ENCODE results near the gene SMR3A.
A peak's percentile ranks its signal among the peaks of the same experiment; 100 is the strongest.

Gene SMR3A

GRCh38 chr4:70360460-70360859 is at the start of gene SMR3A:
SMR3A (plus strand) TSS chr4:70360760; CDS start chr4:70362116, 1,356 bp downstream.
- DNase-seq = no peak

- DNase-seq = no peak
Measured at GRCh38 chr4:70313736-70314135, 46.8 kb upstream of the SMR3A start.

- DNase-seq = no peak
Measured at GRCh38 chr4:70315928-70316327, 44.6 kb upstream of the SMR3A start.

DNA sequence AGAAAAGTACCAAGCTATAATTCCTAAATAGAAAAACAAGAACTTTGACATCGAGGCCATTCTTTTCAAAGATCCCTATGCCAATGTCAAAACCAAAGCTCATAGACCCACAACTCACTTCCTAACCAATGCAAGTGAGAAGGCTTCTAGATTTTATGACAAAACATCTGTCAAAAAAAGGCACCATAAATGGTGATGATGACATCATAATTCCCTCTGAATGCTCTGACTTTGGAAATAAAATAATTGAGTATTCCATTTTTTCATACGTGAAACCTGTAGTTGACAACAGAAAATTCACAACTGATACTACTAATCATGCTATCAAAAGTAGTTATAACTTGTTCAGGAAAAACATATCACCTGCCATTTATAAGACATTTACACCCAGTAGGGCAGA is 34.5 kb upstream of the SMR3A start:
- DNase-seq = no peak

DNA sequence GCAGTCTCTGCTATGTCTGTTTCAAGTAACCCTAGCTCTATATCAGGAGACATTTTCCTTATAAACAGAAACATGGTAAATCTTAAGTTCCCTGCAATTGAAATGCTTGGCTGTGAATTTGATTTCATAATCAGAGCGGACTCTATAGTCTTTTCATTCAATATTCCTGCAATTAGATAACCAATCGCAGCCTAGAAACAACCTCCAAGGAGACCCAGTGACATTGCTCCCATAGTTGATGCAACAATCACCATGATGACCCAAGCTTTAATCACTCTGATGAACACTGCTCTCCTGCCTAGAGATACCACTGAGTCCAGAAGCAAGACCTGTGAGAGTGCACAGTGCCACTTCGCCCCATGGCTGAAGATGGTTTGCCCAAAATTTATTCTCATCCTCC is 25.9 kb upstream of the SMR3A start, which contains the start of gene CABS1:
TSS of gene CABS1 (plus strand) at position 301 of the 400 bp plus-strand sequence. CDS start at position 360, 59 bp downstream.
- DNase-seq = no peak

- no peak for DNase-seq
Measured at GRCh38 chr4:70336043-70336442, 24.5 kb upstream of the SMR3A start.

- no peak for DNase-seq
Measured at GRCh38 chr4:70337886-70338420, 22.6 kb upstream of the SMR3A start.

DNA sequence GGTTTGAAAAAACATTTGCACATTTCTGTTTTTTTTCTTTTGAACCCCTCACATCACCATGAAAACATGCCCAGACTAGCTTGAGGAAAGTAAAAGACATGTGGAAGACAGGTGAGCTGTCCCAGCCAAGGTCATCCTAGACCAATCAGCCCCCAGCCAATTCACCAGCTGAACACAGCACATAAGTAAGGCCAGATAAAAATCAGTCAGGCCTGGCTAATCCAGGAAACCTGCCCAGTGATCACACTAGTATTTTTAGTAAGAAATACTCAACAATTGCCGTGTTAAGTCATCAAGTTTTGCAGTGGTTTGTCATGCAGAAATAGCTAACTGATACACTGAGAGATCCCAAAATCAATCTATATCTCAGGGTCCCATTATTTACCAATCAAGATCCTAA is 4.4 kb upstream of the SMR3A start:
- no peak for DNase-seq

DNA sequence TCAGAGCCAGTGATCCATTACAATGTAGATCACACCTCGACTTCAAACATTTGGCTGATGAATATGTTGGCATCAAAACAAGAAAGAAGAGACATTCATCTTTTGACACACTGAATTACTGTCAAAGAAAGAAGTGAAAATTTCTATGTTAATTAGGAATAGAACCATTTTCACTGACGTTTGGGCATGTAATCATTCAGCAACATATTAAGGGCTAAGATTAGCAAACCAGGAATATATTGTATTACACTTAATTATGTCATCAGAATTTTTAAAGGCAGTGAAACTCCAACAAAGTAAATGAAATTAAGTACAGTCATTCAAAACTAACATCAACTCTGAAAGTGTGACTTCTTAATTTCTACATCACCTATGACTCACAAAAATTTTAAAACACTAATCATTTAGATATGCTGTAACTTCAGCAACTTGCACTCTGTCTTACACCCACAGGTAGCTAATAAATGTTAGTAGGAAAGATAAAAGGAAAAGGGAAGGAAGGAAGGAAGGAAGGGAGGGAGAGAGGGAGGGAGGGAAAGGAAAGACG is 1.4 kb upstream of the SMR3A start:
- no peak for DNase-seq

GRCh38 chr4:70364002-70364401 is 3.4 kb downstream of the SMR3A start:
- DNase-seq = no peak

- peak; percentile 5 to 43 for DNase-seq
Measured at GRCh38 chr4:70365479-70365878, 4.9 kb downstream of the SMR3A start.

DNA sequence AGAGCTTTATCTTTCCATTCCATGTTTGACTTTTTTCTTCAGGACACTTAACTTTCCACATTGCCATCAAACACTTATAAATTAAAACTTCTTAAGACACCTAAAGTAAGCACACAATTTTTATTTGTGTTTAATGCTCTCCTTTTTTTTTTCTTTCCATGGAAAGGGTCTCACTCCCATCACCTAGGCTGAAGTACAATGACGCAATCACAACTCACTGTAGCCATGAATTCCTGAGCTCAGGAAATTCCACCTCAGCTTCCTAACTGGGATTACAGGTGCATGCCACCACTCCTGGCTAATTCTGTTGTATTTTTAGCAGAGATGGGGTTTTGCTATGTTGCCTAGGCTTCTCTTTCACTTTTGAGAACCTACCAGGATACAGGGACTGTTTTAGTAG is 7.3 kb downstream of the SMR3A start:
- no peak for DNase-seq

DNA sequence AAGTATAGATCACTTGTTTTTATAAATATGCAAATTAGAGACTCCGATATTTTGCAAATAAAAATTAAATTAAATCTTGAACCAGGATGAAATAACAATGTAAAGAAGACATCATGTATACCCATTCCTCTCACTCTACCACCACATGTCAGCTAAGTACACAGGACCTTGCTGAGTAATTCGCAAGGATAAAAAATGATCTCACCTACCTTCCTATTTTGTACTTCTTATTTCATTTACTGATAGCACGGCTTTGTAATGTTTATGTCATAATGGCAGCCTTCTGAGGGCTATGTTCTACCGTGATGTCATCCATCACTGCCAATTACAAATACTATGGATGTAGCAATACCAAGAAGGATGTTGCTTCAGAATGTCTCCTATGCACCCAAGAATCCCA is 11.4 kb downstream of the SMR3A start:
- DNase-seq = no peak

DNA sequence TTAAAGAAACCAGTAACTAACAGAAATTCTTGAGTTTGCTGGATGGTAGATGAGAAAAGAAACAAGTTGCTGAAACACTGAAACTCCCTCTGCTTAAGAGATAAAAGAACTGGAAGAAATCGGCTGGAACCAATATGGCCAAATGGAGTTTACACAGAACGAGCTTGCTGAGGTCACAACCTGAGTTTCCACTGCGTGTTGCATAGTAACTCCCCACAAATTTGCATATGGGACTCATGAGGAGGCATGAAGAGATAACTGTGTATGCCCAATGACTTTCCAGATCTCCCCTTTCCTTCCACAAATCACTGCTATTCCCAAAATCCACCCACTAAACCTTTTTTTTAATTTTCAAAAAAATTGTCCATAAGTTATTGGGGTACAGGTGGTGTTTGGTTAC is 12.2 kb downstream of the SMR3A start:
- DNase-seq = no peak

- no peak for DNase-seq
Measured at GRCh38 chr4:70380578-70380977, 20.0 kb downstream of the SMR3A start.

GRCh38 chr4:70382691-70383181 is 22.2 kb downstream of the SMR3A start, which contains the start of gene SMR3B:
SMR3B (plus strand) TSS chr4:70383131; CDS start chr4:70384511, 1,380 bp downstream.
- no peak for DNase-seq

DNA sequence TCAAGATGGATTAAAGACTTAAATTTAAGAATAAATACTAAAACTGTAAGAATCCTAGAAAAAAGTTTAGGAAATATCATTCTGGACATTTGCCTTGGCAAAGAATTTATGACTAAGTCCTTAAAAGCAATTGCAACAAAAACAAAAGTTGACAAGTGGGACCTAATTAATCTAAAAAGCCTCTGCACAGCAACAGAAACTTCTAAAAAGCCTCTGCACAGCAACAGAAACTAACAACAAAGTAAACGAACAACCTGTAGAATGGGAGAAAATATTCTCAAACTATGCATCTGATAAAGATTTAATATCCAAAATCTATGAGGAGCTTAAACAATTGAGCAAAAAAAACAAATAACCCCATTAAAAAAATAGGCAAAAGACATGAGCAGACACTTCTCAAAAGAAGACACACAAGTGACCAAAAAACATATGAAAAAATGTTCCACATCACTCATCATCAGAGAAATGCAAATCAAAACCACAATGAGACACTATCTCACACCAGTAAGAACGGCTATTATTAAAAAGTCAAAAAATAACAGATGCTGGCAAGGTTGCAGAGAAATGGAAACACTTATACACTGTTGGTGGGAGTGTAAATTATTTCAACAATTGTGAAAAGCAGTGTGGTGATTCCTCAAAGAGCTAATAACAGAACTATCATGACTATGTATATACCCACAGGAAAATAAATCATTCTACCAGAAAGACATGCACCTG is 31.7 kb downstream of the SMR3A start:
- DNase-seq = no peak

DNA sequence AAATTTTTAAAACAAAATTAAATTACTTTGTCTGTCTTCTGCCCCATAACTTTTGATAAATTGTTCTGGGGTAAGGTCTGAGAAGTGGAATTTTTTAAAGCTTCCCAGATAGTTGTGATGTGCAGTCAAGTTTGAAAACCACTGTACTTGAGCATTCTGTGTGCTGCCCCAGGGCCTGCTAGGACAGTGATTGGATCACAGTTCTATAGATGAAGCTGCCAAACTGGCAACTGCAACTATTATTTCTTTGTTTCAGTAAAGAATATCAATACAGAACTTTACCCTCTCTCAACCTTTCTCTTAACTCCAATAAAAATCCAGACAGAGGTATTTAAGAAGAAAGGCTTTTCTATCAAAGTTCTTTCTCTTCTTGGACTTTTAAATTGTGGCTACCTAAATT is 37.0 kb downstream of the SMR3A start, which contains the start of gene OPRPN:
TSS of gene OPRPN (plus strand) at position 361 of the 400 bp plus-strand sequence. CDS start 1,346 bp downstream, outside the sequence.
- DNase-seq = no peak

DNA sequence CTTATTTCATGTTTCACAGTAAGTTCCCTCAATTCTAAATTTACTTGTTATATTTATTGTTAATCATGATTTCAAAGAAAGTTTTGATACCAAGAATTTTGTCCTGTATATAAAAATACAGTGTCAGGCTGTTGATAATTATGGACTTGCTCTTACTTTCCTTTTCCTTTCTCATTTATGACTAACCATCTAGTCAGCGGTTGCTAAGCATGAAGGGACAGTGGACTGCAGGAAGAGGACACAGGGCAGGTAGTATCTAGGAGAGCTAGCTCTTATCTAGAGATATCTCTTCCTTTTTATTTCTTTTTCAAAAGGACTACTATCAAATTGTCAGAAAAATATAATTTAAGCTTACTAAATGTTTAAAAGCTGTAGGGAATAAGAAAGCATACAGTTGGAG is 38.8 kb downstream of the SMR3A start:
- DNase-seq = no peak

DNA sequence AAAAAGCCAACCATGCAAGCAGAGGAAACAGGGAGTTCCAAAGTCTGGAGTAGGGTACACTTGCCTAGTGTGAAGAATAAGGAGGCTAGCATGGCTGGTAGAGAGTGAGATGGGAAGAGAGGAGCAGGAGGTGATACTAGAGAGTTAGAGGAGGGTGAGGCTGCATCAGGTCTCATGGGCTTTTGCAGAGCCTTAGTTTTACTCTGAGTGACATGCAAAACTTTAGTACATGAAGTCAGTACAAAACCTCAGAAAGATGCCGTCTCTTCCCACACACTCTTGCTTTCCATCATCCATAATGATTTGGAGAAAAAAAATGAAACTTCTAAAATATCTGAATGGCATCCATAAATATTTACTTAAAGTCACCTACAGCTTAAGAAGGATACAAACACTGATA is 42.2 kb downstream of the SMR3A start:
- DNase-seq = no peak

DNA sequence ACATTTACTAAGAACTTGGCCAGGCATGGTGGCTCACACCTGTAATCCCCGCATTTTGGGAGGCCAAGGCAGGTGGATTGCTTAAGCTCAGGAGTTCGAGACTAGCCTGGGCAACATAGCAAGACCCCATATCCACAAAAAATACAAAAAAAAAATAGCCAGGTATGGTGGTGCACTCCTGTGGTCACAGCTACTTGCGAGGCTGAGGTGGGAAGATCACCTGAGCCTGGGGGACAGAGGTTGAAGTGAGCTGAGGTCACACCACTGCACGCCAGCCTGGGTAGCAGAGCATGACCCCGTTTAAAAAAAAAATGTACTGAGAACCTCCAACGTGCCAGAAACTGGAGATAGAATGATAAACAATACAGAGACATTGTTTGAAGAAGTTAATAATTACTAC is 45.2 kb downstream of the SMR3A start:
- DNase-seq = no peak

Measured in NCI-H2081 (cell line).